ENCODE results near the gene RPP25L.

Gene RPP25L

GRCh38 chr9:34582787-34583186 lies 29.1 kb downstream of the RPP25L start:
- no peak for DNase-seq

DNA sequence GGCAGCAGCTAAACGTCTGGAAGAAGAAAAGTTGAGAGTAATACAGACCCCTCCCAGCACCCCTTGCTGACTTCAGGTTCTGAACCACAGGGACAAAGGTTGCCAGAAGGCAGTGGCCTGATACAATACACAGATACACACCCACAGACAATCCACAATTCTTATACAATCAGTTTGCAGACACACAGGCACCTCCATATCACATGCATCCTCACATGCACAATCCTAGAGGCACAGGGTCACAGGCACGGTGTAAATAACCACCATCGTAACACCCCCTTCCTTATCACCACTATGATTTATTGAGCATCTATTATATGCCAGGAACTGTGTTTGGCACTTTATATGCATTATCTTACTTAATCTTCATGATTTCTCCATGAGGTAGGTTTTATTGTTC lies 30.6 kb downstream of the RPP25L start:
- DNase-seq: no peak

- no peak for DNase-seq
Observed at GRCh38 chr9:34580358-34580757, 31.5 kb downstream of the RPP25L start.

- DNase-seq: no peak
Observed at GRCh38 chr9:34579808-34580163, 32.1 kb downstream of the RPP25L start.

DNA sequence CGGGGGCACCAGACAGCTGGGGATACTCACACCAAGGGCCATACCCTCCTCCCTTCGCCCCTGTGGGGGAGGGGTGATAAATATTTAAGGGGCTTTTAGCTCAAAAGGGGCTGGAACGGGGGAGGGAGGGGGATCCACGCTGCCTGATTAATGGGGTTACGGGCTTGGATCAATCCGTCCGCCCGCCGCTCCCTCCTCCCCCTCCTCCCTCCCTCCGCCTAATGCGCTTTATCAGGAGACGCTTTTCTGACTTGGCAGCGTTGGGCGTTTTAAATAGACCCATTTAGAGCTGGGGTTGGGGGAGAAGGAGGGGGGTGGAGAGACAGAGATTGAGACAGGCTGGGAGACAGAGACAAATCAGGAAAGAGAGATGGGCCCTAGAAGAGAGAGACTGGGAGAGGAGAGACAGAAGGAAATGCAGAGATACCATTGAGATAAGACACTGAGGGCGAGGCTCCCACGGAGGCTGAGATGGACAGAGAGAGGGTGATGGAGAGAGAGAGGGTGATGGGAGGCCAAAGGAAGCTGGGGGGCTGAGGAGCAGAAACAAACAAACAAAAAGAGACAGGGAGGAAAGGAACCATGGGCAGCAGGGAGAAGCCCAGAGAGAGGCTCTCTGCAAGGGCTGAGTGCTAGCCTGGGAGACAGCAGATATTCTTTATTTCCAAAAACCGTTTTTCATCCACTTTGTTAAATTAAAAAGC lies 32.6 kb downstream of the RPP25L start:
- DNase-seq: no peak

DNA sequence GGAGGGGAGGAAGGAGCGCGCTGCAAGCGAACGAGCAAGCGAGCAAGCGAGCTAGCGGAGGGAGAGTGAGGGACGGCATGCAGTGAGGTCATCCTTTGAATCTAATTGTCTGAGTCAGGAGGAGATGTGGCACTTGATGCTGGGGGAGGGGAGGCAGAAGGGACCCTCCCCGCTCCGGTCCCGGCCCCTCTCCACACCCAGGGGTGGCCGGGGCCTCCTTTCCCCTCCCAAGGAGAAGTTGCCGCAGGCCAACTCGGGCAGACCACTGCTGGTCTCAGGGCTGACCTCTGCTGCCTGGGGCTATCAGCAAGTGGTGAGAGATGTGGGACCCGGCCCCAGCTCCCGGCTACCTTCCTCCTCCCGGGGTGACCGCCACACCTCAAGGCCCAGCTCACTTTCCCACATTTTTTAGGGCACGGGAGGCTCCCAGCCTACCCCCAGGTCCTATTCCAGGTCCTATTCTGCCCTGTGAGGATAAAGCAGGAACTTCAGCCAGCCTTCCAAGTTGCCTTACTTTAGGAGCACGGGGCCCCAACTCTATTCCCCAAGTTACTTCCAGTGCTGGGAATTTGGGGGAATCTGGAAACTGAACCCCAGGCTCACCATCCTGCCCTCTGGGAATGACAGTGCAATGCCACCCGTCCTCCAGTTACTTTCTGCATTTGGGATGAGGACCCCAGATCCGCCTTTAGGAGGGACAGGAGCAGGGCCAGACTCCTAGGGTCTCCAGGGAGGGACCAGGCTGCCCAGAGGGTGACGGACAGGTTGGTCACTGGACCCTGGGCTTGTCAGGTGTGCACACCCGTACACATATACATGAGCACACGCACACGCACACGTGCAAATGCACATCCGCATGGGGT lies 33.4 kb downstream of the RPP25L start:
- peak; percentile 19 for DNase-seq

GRCh38 chr9:34577400-34578240 lies 34.3 kb downstream of the RPP25L start:
- no peak for DNase-seq

DNA sequence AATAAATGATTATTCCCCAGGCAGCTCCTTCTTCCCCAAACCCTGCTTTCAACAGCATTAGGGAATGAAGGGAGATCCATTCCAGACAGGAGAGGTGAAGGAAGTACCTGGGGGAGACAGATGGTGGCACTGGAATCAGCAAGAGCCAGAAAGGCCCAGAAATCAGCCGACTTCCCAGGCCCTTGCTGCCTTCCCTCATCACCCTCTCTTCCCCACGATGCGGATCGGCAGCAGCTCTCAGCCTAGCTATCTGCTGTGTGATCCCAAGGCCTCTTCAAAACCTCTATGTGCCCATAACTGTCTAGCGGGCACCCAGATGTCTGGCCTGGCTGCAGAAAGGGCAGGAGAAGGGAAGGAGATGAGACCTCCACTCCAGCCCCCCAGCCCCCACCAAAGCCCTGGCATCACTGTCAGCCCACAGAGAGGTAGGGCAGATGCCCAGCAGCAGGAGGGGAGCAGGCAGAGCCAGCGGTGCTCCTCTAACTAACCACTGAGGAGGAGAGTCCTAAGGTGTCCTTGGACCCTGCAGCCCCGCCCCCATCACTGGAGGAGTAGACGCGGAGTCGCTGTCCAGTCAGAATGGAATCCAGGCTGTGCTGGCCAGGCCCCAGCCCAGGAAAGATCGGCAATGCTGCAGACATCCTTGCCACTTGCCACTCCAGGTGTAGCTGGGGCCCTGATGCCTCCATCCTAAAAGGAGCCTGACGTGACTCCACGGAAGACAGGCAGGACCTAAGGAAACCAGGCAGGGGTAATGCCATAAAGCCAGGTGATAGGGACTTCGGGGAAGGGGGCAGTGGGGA lies 35.1 kb downstream of the RPP25L start:
- DNase-seq: no peak

DNA sequence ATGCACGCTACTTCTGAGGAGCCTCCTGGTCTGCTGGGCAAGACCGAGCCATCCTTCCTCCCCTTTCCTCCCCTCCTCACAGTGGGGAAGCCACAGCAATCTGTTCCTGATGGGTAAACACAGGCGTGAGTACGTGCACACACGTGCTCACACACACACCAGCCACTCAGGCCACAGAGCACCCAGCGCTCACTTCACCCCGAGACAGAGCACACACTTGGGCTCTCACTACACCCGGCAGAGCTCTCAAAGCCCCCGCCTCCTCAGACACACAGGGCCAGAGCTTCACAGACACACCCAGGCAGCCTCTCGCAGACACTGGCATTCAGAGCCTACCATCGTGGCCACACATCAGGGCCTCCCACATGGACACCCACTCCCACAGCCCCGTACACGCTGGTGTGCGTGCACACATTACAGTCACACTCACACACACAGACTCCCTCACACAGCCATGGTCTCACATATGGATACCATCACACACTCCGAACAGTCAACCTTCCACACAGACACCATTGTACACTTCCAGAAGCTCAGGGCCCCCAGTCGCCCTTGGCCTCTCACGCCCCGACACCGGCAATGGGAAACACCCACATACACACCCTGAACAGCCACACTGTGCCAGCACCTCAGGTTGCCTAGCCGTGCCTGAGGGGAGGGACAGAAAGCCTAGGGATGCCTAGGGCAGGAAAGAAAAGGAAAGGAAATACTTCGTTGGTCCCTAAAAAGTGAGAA lies 35.9 kb downstream of the RPP25L start:
- DNase-seq: no peak

DNA sequence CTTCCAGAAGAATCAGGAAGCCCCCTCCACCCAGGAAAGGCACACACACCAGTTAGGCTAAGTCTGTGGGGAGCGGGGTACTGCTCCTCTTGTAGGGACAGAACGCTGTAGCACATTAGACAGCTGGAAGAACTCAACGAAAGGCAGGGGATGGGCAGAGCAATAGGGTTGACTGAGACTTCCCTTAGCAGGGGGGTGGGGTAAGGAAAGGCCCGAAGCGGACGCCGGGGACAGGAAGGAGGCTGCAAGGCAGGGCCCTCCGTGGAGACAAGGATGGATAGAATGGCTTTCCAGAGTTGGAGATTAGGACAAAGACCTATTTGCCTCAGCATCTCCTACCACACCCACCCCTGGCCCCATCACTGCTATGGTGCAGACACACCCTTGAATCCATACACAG lies 36.7 kb downstream of the RPP25L start:
- DNase-seq: no peak

DNA sequence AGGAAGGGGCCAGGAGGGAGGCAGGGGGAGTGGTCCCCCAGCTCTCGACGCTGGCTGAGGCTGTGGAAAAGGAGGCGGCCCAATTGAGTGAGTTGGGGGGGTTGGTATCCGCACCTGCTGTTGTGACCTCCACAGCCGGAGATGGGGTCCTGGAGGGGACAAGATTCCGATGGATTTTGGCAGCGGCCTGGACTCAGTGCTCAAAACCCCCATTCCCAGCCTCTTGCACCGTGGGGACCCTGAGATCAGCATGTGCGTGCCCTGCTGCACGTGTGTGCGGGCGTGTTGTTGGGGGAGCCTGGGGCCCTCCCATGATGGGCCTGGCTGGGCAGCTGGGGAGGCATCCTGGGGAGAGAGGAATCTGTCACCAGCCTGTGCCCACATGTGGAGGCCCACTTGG lies 37.3 kb downstream of the RPP25L start:
- no peak for DNase-seq

DNA sequence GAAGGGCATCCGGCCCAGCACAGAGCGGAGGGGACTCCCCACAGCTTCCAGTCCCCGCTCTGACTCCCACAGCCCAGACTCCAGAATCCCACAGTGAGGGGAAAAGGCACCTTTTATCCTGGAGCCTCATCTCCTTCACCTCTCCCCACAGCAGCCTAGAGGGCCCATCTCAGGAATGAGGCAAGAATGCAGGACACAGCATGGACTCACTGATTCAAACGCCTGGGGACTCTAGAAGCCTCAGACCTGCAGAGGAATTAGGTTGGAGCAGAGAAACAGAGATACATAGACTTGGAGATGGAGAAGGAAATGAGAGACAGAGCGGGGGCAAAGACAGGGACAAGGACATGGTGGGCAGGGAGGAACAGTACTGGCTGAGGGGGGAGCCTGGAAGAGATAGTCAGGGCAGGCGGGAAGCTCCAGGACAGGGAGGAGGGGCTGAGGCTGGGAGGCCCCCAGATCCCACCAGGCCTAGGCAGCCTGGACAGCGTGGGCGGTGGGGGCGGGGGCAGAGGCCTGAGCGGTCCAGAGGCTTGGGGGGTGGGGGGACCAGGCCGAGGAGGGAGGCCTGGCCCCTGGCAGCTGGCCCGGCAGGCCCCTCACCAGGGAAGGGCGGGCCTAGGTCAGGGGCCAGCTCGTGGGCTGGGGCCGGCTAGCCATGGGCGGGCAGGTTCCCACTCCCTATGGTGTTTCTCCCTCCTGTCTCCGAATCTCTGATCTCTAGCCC lies 38.1 kb downstream of the RPP25L start:
- DNase-seq: no peak

GRCh38 chr9:34572628-34573027 lies 39.3 kb downstream of the RPP25L start:
- no peak for DNase-seq

- no peak for DNase-seq
Observed at GRCh38 chr9:34572092-34572491, 39.8 kb downstream of the RPP25L start.

DNA sequence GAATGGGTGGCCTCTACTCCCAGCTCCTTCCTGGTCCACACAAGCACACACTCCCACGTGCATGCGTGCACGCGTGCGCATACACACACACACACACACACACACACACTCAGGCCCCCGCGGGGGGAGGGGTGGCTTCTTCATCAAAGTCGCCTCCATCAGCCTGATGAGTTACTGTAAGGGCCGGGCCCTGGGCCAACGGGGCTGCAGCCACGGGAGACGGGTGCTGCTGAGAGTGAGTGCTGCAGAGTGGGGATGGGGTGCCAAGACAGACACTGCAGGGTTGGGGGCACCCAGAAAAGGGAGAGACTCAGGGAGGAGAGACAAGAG lies 40.5 kb downstream of the RPP25L start:
- DNase-seq: no peak

DNA sequence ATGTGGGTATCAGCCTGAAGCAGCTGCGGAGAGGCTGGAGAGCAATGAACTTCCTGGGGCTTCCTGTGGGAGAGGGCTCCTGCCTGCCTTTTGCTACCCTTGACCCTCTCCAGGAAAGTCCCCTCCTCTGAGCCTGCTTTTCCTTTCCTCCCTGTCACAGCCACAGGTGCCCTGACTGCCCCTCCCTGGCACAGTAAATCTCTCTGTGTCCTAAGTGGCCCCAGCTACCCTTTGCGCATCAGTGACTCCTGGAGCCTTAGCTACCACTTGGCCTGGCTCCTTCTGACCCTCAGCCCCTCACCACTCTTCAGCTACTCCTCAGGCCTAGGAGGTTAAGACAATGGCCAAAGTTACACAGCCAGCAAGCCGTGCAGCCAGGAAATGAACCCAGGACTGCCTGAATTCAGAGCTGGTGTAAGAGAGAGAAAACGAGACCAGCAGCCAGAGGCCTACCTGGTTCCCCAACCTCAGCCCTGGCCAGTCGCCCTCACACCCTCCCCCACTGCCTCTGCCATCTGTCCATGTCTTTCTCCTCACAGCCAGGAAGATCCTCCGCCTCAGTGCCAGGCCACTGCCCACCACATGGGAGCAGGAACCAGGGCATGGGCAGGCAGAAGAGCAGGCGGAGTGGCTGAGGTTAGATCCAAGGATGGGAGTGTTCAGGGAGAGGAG lies 41.0 kb downstream of the RPP25L start:
- no peak for DNase-seq

DNA sequence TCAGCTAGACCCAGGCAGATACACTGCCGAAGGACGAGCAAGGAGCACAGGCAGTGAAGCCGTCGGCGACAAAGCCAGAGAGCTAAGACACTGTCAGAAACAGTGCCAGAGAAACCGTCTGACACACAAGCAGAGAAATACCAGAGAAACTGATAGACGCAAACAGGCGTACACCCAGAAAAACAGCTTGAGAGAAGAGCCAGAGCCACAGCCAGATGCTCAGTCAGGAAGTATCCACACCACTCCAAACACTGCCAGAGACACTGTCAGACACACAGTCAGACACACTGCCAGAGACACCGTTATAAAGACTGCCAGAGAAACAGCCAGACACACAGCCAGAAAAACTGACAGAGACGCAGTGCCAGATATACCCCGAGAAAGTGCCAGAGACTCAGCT lies 41.5 kb downstream of the RPP25L start:
- no peak for DNase-seq

GRCh38 chr9:34568774-34569173 lies 43.1 kb downstream of the RPP25L start:
- no peak for DNase-seq

GRCh38 chr9:34568133-34568532 lies 43.8 kb downstream of the RPP25L start:
- no peak for DNase-seq

DNA sequence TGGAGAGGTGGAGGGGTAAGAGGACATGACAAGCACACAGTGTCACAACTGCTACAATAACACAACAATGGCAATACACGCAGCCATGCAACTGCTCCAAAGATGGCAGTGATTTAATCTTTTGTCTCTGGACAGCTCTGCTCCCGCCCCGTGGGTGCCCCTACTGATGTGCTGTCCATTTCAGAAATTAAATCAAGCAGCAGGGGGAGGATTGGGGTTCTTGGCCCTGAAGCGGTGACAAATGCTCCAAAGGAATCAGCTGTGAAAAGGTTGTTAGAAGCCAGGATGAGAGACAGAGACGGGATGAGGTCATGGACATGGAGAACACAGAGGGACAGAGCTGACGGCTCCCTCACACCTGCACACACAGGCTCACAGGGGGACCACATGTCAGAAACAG lies 44.9 kb downstream of the RPP25L start:
- no peak for DNase-seq

DNA sequence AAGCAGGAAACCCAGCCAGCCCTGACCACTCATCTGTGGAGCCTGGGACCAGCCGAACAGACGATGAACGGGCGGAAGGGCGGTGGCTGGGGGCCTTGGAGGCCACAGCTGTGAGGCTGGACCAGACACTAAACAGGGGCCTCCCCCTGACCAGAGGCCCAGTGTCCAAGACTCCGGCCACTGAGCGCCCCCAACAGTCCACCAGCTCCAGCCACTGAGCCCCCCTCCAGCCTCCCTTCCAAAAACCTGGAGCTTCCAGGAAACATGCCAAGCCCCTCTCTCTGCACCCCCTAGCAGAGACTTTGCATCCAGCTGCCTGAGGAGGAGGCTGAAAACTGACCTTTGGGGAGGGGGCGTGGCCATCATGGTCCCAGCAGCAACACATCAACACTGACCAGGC lies 45.6 kb downstream of the RPP25L start:
- DNase-seq: no peak
